Measurements from ENCODE around the gene UBXN10. TPM values are rescaled to one million over a fixed set of nuclear protein-coding genes. Genes with fewer than 3 reads are reported as not detected.

The UBXN10 gene
- total RNA-seq, 1 donor from 2014 or later, result 1.3 TPM

- no peaks in the 10 kb centered on the region for H3K36me3 Mint-ChIP-seq (ENCODE audit: low read depth)
- DNase-seq, result no peak
- H3K4me1 Mint-ChIP-seq, result peaks cover 9% of the 10 kb centered on the region
- intact Hi-C loops (cut with micrococcal nuclease), result loop anchor here (2.0 kb wide), 1 partner anchor 275 kb away; no protein-coding TSS in a partner anchor
- no peak overlapping the region for H3K4me3 Mint-ChIP-seq
- H3K27ac Mint-ChIP-seq, result no peak overlapping the region
- H3K27me3 Mint-ChIP-seq, result peaks cover 46% of the 10 kb centered on the region
- H3K9me3 Mint-ChIP-seq, result no peaks in the 10 kb centered on the region
Observed at GRCh38 chr1:20194224-20194623, 8.3 kb downstream of the UBXN10 start.

DNA sequence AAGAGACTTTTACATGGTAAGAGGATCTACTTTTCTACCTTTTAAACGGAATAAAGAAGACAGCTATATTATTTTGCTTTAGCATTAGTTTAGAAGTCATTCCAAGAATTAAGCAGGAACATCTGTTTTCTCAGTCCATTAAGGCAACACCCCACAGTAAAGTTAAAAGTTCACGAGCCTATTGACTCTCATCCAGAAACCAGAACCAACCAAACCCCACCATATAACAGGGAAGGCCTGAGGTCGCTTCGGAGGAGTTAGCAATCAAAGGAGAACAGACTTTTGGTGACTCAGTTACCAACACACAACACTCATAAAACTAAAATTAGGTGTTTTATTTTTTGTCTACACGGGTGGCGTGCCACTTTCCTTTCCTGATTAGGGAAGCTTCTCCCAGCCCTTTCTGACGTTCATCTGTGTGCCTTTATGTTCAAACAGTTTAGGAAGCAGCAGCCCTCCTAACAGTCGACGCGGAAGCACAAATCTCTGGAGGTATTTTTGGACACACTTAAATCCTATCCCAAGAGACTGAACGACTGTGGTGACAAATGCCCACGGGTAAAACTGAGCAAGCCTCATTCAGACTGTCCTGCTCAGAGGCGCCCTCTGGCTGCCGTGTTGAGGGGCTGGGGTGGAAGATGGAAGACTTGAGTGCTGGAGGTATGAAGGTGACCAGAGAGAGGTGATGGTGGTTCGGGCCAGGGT, 9.0 kb downstream of the UBXN10 start:
- peak; percentile 93 for DNase-seq
- H3K9me3 Mint-ChIP-seq, result no peaks in the 10 kb centered on the region
- H3K4me1 Mint-ChIP-seq, result peaks cover 6% of the 10 kb centered on the region
- no peaks in the 10 kb centered on the region for H3K36me3 Mint-ChIP-seq (ENCODE audit: low read depth)
- intact Hi-C loops (cut with micrococcal nuclease), result loop anchor here (1.0 to 2.0 kb wide), 3 partner anchors 30 to 276 kb away; no protein-coding TSS in a partner anchor
- peaks cover 45% of the 10 kb centered on the region for H3K27me3 Mint-ChIP-seq
- no peak overlapping the region for H3K27ac Mint-ChIP-seq
- no peak overlapping the region for H3K4me3 Mint-ChIP-seq

DNA sequence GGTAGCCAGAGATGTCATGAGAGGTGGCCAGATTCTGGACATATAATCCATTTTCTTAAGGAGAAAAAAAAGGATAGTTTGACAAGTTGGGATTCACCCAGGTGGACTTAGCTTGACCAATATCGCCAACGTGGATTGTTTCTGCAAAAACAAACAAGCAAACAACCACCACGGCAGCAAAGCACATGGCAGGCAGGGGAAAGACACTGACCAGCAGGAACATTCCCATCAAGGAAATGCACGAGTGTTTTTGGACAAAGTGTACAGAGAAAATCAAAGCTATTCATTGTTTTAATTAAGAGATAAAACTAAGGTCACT, 9.5 kb downstream of the UBXN10 start:
- Mint-ChIP-seq H3K27me3 (peaks cover 48% of the 10 kb centered on the region), H3K4me3 (no peak overlapping the region), H3K27ac (no peak overlapping the region), H3K4me1 (peaks cover 6% of the 10 kb centered on the region), H3K36me3 (ENCODE audit: low read depth) (no peaks in the 10 kb centered on the region), H3K9me3 (no peaks in the 10 kb centered on the region)
- intact Hi-C loops (cut with micrococcal nuclease), result loop anchor here (1.0 to 2.0 kb wide), 3 partner anchors 30 to 277 kb away; no protein-coding TSS in a partner anchor
- DNase-seq, result no peak

DNA sequence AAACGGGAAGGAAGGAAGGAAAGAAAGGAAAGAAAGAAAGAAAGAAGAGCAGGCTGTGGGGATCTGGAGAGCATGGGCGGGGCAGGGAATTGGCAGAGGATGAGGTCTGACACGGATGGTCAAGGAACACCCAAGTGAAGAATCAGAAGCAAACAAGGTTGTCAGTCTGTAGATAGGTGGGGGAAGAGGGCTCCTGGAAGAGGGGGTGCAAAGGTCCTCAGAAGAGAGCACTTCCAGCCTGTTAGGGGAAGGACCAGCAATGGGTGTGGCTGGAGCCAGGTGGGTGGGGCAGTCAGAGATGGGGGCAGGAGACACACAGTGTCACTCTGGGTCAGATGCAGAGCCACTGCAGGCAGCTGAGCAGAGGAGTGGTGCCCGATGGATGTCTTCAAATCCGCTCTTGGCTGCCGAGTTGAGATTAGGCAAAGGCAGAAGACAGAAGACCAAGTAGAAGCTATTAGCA, 11.5 kb downstream of the UBXN10 start:
- Mint-ChIP-seq H3K4me1 (peaks cover 4% of the 10 kb centered on the region), H3K9me3 (no peaks in the 10 kb centered on the region), H3K4me3 (no peak overlapping the region), H3K27ac (no peak overlapping the region), H3K27me3 (peaks cover 56% of the 10 kb centered on the region), H3K36me3 (ENCODE audit: low read depth) (no peaks in the 10 kb centered on the region)
- intact Hi-C loops (cut with micrococcal nuclease), result no loop called here
- no peak for DNase-seq

DNA sequence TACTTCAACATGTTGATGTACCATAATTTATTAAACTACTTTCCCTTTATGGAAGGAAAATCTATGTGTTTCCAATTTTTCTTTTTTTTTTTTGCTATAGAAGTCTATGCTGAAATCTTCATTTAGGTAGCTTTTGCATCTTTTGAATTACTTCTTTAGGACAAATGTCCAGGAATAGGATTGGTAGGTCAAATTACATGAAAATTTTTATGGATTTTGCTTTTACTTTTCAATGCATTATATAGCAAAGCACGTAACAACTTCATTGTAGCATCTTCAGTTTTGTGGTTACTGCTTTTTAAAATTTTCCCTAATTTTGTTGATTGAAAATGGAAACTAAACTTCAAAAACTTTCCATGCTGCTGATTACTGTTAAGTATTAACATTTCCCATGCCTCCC, 12.4 kb downstream of the UBXN10 start:
- Mint-ChIP-seq H3K9me3 (no peaks in the 10 kb centered on the region), H3K4me1 (peaks cover 4% of the 10 kb centered on the region), H3K27ac (no peak overlapping the region), H3K36me3 (ENCODE audit: low read depth) (no peaks in the 10 kb centered on the region), H3K4me3 (no peak overlapping the region), H3K27me3 (peaks cover 51% of the 10 kb centered on the region)
- intact Hi-C loops (cut with micrococcal nuclease), result no loop called here
- no peak for DNase-seq

GRCh38 chr1:20198918-20199317, 13.0 kb downstream of the UBXN10 start:
- DNase-seq, result no peak
- Mint-ChIP-seq H3K36me3 (ENCODE audit: low read depth) (no peaks in the 10 kb centered on the region), H3K27me3 (peaks cover 53% of the 10 kb centered on the region), H3K9me3 (no peaks in the 10 kb centered on the region), H3K4me3 (no peak overlapping the region), H3K27ac (no peak overlapping the region), H3K4me1 (peaks cover 4% of the 10 kb centered on the region)
- intact Hi-C loops (cut with micrococcal nuclease), result no loop called here

- H3K27me3 Mint-ChIP-seq, result peaks cover 51% of the 10 kb centered on the region
- intact Hi-C loops (cut with micrococcal nuclease), result no loop called here
- DNase-seq, result no peak
- no peak overlapping the region for H3K27ac Mint-ChIP-seq
- H3K4me1 Mint-ChIP-seq, result peaks cover 4% of the 10 kb centered on the region
- H3K9me3 Mint-ChIP-seq, result no peaks in the 10 kb centered on the region
- H3K4me3 Mint-ChIP-seq, result no peak overlapping the region
- no peaks in the 10 kb centered on the region for H3K36me3 Mint-ChIP-seq (ENCODE audit: low read depth)
Observed at GRCh38 chr1:20199403-20199802, 13.5 kb downstream of the UBXN10 start.

DNA sequence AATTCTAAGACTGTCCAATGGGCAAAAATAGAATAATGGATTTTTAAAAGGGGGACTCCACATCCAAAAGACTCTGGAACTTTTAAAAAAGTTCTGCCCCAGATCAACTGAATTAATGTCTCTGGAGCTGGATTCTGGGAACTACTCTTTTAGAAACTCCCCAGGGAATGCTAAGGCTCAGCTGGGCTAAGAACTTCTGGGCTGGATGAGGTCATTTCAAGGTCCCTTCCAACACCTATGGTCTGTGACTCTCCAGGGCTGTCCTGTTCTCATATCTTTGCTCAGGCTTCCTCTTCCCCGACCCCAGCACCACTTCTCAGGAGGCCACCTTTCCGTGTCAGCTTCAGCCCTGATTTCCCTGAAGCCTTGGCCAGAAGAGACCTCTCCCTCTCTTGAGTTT, 13.9 kb downstream of the UBXN10 start:
- intact Hi-C loops (cut with micrococcal nuclease), result no loop called here
- no peak overlapping the region for H3K27ac Mint-ChIP-seq
- peaks cover 4% of the 10 kb centered on the region for H3K4me1 Mint-ChIP-seq
- H3K4me3 Mint-ChIP-seq, result no peak overlapping the region
- DNase-seq, result no peak
- H3K27me3 Mint-ChIP-seq, result peaks cover 51% of the 10 kb centered on the region
- no peaks in the 10 kb centered on the region for H3K36me3 Mint-ChIP-seq (ENCODE audit: low read depth)
- no peaks in the 10 kb centered on the region for H3K9me3 Mint-ChIP-seq

DNA sequence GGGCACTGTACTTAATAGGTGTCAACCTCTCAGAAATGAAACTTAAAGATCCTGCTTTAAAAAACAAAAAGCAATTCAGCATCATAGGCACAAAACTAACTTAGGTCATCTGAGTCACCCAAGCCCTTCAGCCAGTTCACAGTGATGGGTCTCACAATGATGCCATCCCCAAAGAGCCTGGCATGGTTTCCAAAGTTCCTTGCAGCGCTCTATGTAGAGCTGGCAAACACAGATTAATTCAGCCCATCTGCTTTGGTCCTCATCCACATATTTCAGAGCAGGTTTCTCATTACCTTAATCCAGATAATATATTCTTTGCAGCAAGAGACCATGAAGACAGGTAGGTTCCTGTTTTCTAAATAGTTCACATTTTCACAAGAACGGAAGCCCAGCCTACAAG, 15.1 kb downstream of the UBXN10 start:
- no peaks in the 10 kb centered on the region for H3K36me3 Mint-ChIP-seq (ENCODE audit: low read depth)
- intact Hi-C loops (cut with micrococcal nuclease), result no loop called here
- H3K4me1 Mint-ChIP-seq, result no peaks in the 10 kb centered on the region
- H3K9me3 Mint-ChIP-seq, result no peaks in the 10 kb centered on the region
- no peak overlapping the region for H3K4me3 Mint-ChIP-seq
- DNase-seq, result no peak
- no peak overlapping the region for H3K27ac Mint-ChIP-seq
- peaks cover 46% of the 10 kb centered on the region for H3K27me3 Mint-ChIP-seq

GRCh38 chr1:20202166-20202565, 16.3 kb downstream of the UBXN10 start:
- DNase-seq, result no peak
- Mint-ChIP-seq H3K27me3 (peaks cover 46% of the 10 kb centered on the region), H3K4me3 (no peak overlapping the region), H3K27ac (no peak overlapping the region), H3K36me3 (ENCODE audit: low read depth) (no peaks in the 10 kb centered on the region), H3K9me3 (no peaks in the 10 kb centered on the region), H3K4me1 (no peaks in the 10 kb centered on the region)
- intact Hi-C loops (cut with micrococcal nuclease), result no loop called here

DNA sequence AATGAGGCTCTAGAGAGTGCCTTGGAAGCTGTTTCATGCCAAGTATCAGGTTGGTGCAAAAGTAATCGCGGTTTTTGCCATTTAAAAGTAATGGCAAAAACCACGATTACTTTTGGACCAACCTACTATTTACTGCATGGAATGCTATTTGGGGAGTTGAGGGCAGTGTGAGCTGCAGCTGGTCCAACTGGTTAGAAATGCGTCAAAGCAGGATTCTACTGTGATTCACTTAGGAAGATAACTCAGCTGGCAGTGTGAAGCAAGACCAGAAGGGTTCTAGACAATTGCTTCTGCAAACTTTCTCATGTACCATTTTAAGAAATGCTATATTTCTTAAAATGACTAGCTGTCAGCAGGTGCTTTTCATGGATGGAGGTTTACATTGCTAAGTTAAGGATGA, 21.6 kb downstream of the UBXN10 start:
- H3K9me3 Mint-ChIP-seq, result no peaks in the 10 kb centered on the region
- H3K4me3 Mint-ChIP-seq, result no peak overlapping the region
- peaks cover 22% of the 10 kb centered on the region for H3K27me3 Mint-ChIP-seq
- DNase-seq, result no peak
- intact Hi-C loops (cut with micrococcal nuclease), result no loop called here
- peaks cover 4% of the 10 kb centered on the region for H3K4me1 Mint-ChIP-seq
- no peaks in the 10 kb centered on the region for H3K36me3 Mint-ChIP-seq (ENCODE audit: low read depth)
- no peak overlapping the region for H3K27ac Mint-ChIP-seq

DNA sequence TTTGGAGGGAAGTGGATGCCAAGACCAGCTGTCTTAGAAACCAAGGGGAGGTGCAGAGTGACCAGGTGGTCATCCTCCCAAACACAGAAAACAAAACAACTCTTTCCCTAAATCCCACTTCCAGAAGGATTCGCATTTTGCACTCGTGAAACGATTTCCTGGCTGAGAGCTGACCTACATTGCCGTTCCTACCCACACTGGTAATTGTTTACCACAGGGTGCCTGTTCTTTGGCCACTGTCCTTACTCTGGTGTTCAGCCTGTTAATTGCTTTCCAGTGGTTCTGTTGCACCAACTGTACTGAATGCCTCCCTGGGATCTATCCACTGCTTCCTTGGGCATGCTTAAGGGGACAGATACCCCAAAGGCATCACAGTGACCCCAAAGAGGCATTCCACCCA, 23.6 kb downstream of the UBXN10 start:
- Mint-ChIP-seq H3K27me3 (peaks cover 28% of the 10 kb centered on the region), H3K36me3 (ENCODE audit: low read depth) (no peaks in the 10 kb centered on the region), H3K27ac (no peak overlapping the region), H3K4me3 (no peak overlapping the region), H3K9me3 (no peaks in the 10 kb centered on the region), H3K4me1 (peaks cover 6% of the 10 kb centered on the region)
- intact Hi-C loops (cut with micrococcal nuclease), result no loop called here
- DNase-seq, result no peak

- Mint-ChIP-seq H3K4me3 (no peak overlapping the region), H3K27me3 (peaks cover 38% of the 10 kb centered on the region), H3K4me1 (peaks cover 6% of the 10 kb centered on the region), H3K9me3 (no peaks in the 10 kb centered on the region), H3K27ac (no peak overlapping the region), H3K36me3 (ENCODE audit: low read depth) (no peaks in the 10 kb centered on the region)
- intact Hi-C loops (cut with micrococcal nuclease), result loop anchor here (5.0 to 10.0 kb wide), 2 partner anchors 164 to 216 kb away; no protein-coding TSS in a partner anchor
- DNase-seq, result no peak
Observed at GRCh38 chr1:20210736-20211460, 25.0 kb downstream of the UBXN10 start.

GRCh38 chr1:20211511-20211931, 25.6 kb downstream of the UBXN10 start:
- DNase-seq, result no peak
- H3K27me3 Mint-ChIP-seq, result peaks cover 42% of the 10 kb centered on the region
- H3K9me3 Mint-ChIP-seq, result no peaks in the 10 kb centered on the region
- intact Hi-C loops (cut with micrococcal nuclease), result loop anchor here (5.0 to 10.0 kb wide), 2 partner anchors 163 to 216 kb away; no protein-coding TSS in a partner anchor
- H3K27ac Mint-ChIP-seq, result no peak overlapping the region
- no peak overlapping the region for H3K4me3 Mint-ChIP-seq
- H3K36me3 Mint-ChIP-seq (ENCODE audit: low read depth), result no peaks in the 10 kb centered on the region
- H3K4me1 Mint-ChIP-seq, result peaks cover 6% of the 10 kb centered on the region

All from activated CD4-positive, alpha-beta T cell treated with anti-CD3 and anti-CD28 coated beads, Interleukin-2, amount 10 ng/mL, durations not matched to agents 24 days and 14 days (primary cell).